Pons (tissue), 1 donor: Measurements from ENCODE around the gene ERBB4.

ENCODE experiments used
- DNase-seq: peaks from one replicate; pipeline ENCODE4 v3.0.0-alpha.2; 2016; ENCODE audit warnings: low spot score

ERBB4 gene

GRCh38 chr2:211930331-211930730, 608.3 kb downstream of the ERBB4 start:
- no peak for DNase-seq

GRCh38 chr2:211928201-211928600, 610.4 kb downstream of the ERBB4 start:
- DNase-seq: peak; percentile 14

GRCh38 chr2:211923019-211923418, 615.6 kb downstream of the ERBB4 start:
- no peak for DNase-seq

- DNase-seq: no peak
These were observed 634.6 kb downstream of the ERBB4 start for GRCh38 chr2:211903961-211904360.

GRCh38 chr2:211901226-211901846, 637.3 kb downstream of the ERBB4 start:
- DNase-seq: peak; percentile 16

- DNase-seq: no peak
These were observed 638.1 kb downstream of the ERBB4 start for GRCh38 chr2:211900518-211900917.

- no peak for DNase-seq
These were observed 638.6 kb downstream of the ERBB4 start for GRCh38 chr2:211900000-211900399.

GRCh38 chr2:211898702-211899101, 639.9 kb downstream of the ERBB4 start:
- DNase-seq: no peak

GRCh38 chr2:211881449-211881848, 657.2 kb downstream of the ERBB4 start:
- no peak for DNase-seq

- DNase-seq: no peak
These were observed 659.3 kb downstream of the ERBB4 start for GRCh38 chr2:211879323-211879722.

GRCh38 chr2:211877061-211877460, 661.5 kb downstream of the ERBB4 start:
- no peak for DNase-seq

GRCh38 chr2:211875488-211875887, 663.1 kb downstream of the ERBB4 start:
- DNase-seq: no peak

GRCh38 chr2:211868996-211869533, 669.5 kb downstream of the ERBB4 start:
- no peak for DNase-seq

GRCh38 chr2:211867845-211868451, 670.7 kb downstream of the ERBB4 start:
- DNase-seq: no peak

GRCh38 chr2:211864328-211864727, 674.3 kb downstream of the ERBB4 start:
- no peak for DNase-seq

GRCh38 chr2:211860224-211860623, 678.4 kb downstream of the ERBB4 start:
- no peak for DNase-seq

- no peak for DNase-seq
These were observed 683.8 kb downstream of the ERBB4 start for GRCh38 chr2:211854832-211855231.

GRCh38 chr2:211846714-211847113, 691.9 kb downstream of the ERBB4 start:
- no peak for DNase-seq

- DNase-seq: no peak
These were observed 692.6 kb downstream of the ERBB4 start for GRCh38 chr2:211846036-211846400.

- DNase-seq: no peak
These were observed 693.1 kb downstream of the ERBB4 start for GRCh38 chr2:211845338-211846035.

- no peak for DNase-seq
These were observed 700.9 kb downstream of the ERBB4 start for GRCh38 chr2:211837706-211838105.

- no peak for DNase-seq
These were observed 701.4 kb downstream of the ERBB4 start for GRCh38 chr2:211837206-211837605.

- DNase-seq: no peak
These were observed 702.2 kb downstream of the ERBB4 start for GRCh38 chr2:211836409-211836808.
